Loucy (cell line): Measurements from ENCODE around the gene CELSR1.

Experiments used
- H2AFZ ChIP-seq: fragments of 200-600 bp; sonication (generic); 2 replicates; pipeline ENCODE4 v1.6.0; 2016; ENCODE audit warnings: antibody characterized with exemption, mild to moderate bottlenecking, low read length, moderate library complexity
- H3F3A ChIP-seq: fragments of 200-600 bp; 2 replicates; pipeline ENCODE4 v1.6.0; 2016; ENCODE audit warnings: antibody characterized with exemption, low read depth, mild to moderate bottlenecking
- H3K27me3 ChIP-seq: fragments of 200-600 bp; sonication (generic); 2 replicates; pipeline ENCODE4 v1.6.1; 2014; ENCODE audit warnings: low read length, mild to moderate bottlenecking; ENCODE audit not compliant: insufficient read depth, poor library complexity, severe bottlenecking
- H3K36me3 ChIP-seq: fragments of 200-600 bp; sonication (generic); 2 replicates; pipeline ENCODE4 v1.6.1; 2016; ENCODE audit warnings: low read length; ENCODE audit not compliant: insufficient read depth
- H3K4me1 ChIP-seq: fragments of 200-600 bp; sonication (generic); 2 replicates; pipeline ENCODE4 v1.5.1; 2014; ENCODE audit warnings: low read length, mild to moderate bottlenecking; ENCODE audit not compliant: insufficient read depth, poor library complexity, severe bottlenecking
- H3K4me2 ChIP-seq: fragments of 200-600 bp; sonication (generic); 2 replicates; pipeline ENCODE4 v1.6.0; 2014; ENCODE audit warnings: antibody characterized with exemption, low read length, low read depth, mild to moderate bottlenecking; ENCODE audit not compliant: poor library complexity, severe bottlenecking
- H3K4me3 ChIP-seq: fragments of 200-600 bp; sonication (generic); 2 replicates; pipeline ENCODE4 v1.5.1; 2014; ENCODE audit warnings: low read length, mild to moderate bottlenecking, mixed read lengths; ENCODE audit not compliant: poor library complexity, severe bottlenecking
- H3K79me2 ChIP-seq: fragments of 200-600 bp; sonication (generic); 2 replicates; pipeline ENCODE4 v1.6.1; 2014; ENCODE audit warnings: low read length; ENCODE audit not compliant: insufficient read depth
- H3K9ac ChIP-seq: fragments of 200-600 bp; sonication (generic); 2 replicates; pipeline ENCODE4 v1.6.0; 2014; ENCODE audit warnings: mild to moderate bottlenecking, low read depth, low read length, moderate library complexity; ENCODE audit not compliant: poor library complexity, severe bottlenecking
- H3K9me2 ChIP-seq: fragments of 200-600 bp; sonication (generic); replicated peaks from 2 replicates; pipeline ENCODE4 v1.6.1; 2016; ENCODE audit warnings: low read depth, low read length, mixed read lengths
- H3K9me3 ChIP-seq: fragments of 200-600 bp; sonication (generic); 2 replicates; pipeline ENCODE4 v1.6.1; 2014; ENCODE audit warnings: mild to moderate bottlenecking, antibody characterized with exemption, low read length, low read depth; ENCODE audit not compliant: insufficient read depth
- H4K20me1 ChIP-seq: fragments of 200-600 bp; sonication (generic); 2 replicates; pipeline ENCODE4 v1.6.0; 2014; ENCODE audit warnings: antibody characterized with exemption, low read length, mild to moderate bottlenecking; ENCODE audit not compliant: insufficient read depth, poor library complexity, severe bottlenecking
- CTCF ChIP-seq: fragments of 200-600 bp; sonication (generic); conservative IDR thresholded peaks from 2 replicates; pipeline ENCODE4 v1.5.1; 2014; ENCODE audit warnings: mild to moderate bottlenecking, antibody characterized with exemption, low read length
- EZH2phosphoT487 ChIP-seq: fragments of 200-600 bp; IDR thresholded peaks from 2 replicates; pipeline ENCODE4 v1.6.1; 2018; ENCODE audit warnings: antibody characterized with exemption, mild to moderate bottlenecking, moderate library complexity, borderline replicate concordance

The CELSR1 gene

GRCh38 chr22:46583571-46583970 lies 46.2 kb upstream of the CELSR1 start:
- H3K4me3 ChIP-seq = no peak overlapping the region
- H3K36me3 ChIP-seq = no peaks in the 10 kb centered on the region
- no peaks in the 10 kb centered on the region for H3K27me3 ChIP-seq
- no peak overlapping the region for H3K9ac ChIP-seq
- H4K20me1 ChIP-seq = peaks cover 5% of the 10 kb centered on the region
- no peaks in the 10 kb centered on the region for H3K9me2 ChIP-seq
- peaks cover 46% of the 10 kb centered on the region; the same call in 1 of the 2 replicates for H3K79me2 ChIP-seq
- no peaks in the 10 kb centered on the region for H3F3A ChIP-seq
- H3K4me1 ChIP-seq = peaks cover 34% of the 10 kb centered on the region
- H2AFZ ChIP-seq = no peak overlapping the region
- H3K9me3 ChIP-seq = no peaks in the 10 kb centered on the region
- no peak for TF ChIP-seq EZH2phosphoT487
- TF ChIP-seq CTCF = no peak
- no peak overlapping the region for H3K4me2 ChIP-seq

- Histone ChIP-seq H3K9ac (no peak overlapping the region), H3K9me3 (no peaks in the 10 kb centered on the region), H3K9me2 (no peaks in the 10 kb centered on the region), H3K4me3 (no peak overlapping the region), H2AFZ (no peak overlapping the region), H3K4me2 (no peak overlapping the region), H3K36me3 (no peaks in the 10 kb centered on the region), H3F3A (no peaks in the 10 kb centered on the region), H3K27me3 (no peaks in the 10 kb centered on the region), H3K79me2 (peaks cover 51% of the 10 kb centered on the region), H3K4me1 (peaks cover 35% of the 10 kb centered on the region), H4K20me1 (peaks cover 13% of the 10 kb centered on the region)
- no peak for TF ChIP-seq CTCF
- no peak for TF ChIP-seq EZH2phosphoT487
Measured at GRCh38 chr22:46582281-46582933, 45.0 kb upstream of the CELSR1 start.

GRCh38 chr22:46581538-46582244 lies 44.3 kb upstream of the CELSR1 start:
- TF ChIP-seq CTCF = no peak
- Histone ChIP-seq H3K9ac (no peak overlapping the region), H3K9me3 (no peaks in the 10 kb centered on the region), H3K4me1 (peaks cover 35% of the 10 kb centered on the region), H2AFZ (no peak overlapping the region), H4K20me1 (peaks cover 13% of the 10 kb centered on the region), H3K4me2 (no peak overlapping the region), H3K79me2 (peaks cover 51% of the 10 kb centered on the region), H3F3A (no peaks in the 10 kb centered on the region), H3K27me3 (no peaks in the 10 kb centered on the region), H3K36me3 (no peaks in the 10 kb centered on the region), H3K4me3 (no peak overlapping the region), H3K9me2 (no peaks in the 10 kb centered on the region)
